GM19035 (cell line): Measurements from ENCODE around the gene TNFAIP2.
"Not testable (repeated sequence)": the region's sequence is repeated elsewhere in the genome, so short reads cannot be mapped to it uniquely, and the experiment has no call there.

Experiments used
- ATAC-seq: cut with Tn5 transposase; IDR thresholded peaks from one replicate; pipeline ENCODE4 v1.9.1; 2021; ENCODE audit not compliant: unreplicated experiment

Gene TNFAIP2

DNA sequence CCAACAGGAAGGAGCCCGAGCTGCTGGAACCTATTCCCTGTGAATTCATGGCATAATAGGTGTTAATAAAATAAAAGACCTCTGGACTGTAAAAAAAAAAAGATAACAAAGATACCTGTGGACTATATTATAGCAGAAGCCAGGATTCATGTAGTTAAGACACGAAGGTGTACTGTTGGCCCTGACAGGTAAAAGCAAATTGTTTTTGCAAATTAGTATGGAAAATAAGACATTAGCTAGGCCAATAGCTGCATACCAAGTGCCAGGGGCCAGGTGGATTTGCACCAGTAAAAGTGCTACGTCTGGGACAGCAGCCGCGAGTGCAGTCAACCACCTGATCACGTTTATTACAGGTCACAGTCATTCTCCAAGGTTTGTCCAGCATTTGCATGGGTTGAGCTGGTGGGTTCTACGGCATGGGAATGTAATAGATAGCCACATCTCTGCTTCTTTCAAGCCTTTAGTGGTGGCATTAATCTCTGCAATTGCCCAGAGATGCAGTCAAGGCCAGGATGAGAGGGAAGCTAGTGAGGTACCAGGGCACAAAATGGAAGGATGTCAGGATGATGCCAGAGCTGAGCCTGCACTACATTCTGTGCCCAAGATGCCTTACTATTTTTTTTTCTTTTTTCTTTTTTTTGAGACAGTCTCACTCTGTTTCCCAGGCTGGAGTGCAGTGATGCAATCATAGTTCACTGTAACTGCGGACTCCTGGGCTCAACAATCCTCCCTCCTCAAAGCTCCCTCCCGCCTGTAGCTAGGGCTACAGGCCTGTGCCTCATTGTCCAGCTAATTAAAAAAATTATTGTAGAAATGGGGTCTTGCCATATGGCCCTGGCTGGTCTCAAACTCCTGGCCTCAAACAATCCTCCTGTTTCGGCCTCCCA lies 26.3 kb downstream of the TNFAIP2 start:
- ATAC-seq = no peak

DNA sequence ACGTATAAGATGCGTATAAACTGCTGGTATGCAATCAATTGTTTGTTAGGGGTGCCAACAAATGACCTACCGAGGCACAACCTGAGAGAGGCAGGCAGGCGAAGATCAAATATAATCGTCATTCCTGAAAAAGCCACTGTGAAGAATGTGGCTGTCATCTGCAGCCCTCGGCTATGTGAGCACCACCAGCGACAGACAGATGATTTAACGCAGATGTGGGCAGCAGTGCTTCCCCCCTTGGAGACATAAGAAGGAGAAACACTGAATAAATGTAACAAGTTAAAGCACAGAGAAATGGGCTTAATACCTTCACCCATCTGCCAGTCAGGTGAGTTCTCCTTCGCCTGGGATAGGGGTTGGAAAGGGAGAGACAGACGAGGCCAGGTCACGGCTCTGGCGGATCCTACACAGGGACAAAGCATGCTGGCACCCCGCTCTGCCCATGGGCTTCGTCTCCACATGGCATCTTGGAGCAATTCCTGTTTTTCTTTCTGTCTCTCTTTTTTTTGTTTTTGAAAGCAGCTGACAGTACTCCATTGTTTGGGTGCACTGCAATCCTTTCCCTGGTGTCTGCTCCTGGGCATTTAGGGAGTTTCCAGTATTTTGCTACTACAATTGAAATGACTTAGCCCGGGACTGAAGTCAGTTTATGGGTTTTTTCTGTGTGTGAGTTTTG lies 28.1 kb downstream of the TNFAIP2 start:
- no peak for ATAC-seq

DNA sequence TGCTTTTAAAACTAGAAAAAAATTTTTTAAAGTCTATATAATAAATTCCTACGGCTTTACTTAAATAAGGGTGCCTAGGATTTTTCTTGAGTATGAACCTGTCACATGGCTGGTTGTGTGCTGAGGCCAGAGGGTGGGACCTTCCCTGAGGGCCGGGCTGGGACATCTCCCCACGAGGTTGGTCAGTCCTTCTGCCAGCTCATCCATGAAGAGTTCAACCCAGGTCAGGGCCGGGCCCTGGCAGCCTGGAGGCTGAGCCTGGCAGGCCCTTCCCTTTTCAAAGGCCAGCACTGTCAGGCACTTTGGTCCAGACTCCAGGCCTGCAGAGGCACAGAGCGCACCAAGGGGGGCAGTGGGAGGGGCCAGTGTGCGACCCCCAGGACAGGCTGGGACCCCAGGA lies 31.7 kb downstream of the TNFAIP2 start:
- no peak for ATAC-seq

DNA sequence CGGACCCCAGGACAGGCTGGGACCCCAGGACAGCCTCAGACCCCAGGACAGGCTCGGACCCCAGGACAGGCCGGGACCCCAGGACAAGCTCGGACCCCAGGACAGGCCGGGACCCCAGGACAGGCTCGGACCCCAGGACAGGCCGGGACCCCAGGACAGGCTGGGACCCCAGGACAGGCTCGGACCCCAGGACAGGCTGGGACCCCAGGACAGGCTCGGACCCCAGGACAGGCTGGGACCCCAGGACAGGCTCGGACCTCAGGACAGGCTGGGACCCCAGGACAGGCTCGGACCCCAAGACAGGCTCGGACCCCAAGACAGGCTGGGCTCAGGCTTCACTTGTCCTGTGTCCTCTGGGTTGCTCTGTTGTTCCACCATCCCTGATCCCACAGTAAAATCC lies 32.2 kb downstream of the TNFAIP2 start:
- ATAC-seq = not testable (repeated sequence)

DNA sequence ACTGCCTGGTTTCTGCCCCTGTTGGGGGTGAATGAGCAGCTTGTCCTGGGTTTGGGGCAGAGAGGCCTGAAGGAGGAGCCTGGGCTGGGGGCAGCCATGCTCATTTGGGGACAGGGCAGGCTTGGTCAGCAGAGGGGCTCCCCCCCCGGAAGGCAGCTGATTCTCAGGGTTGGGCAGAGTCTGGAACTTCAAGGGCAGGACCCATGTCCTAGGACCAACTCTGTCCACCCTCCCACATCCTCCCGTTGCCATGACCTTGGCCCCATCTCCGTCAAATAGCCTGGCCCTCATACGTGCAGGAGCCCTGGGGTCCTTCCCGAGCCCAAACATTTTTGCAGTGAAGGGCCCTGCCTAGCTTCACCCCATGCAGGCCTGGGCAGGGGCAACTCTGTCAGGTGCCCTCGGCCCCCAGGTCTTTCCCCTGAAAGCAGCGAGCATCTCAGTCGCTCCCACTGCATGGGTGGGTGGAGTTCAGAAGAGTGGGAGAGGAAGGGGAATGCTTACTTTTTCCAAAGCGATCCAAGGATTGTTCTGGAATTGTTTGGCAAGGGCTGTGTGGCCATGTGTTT lies 32.6 kb downstream of the TNFAIP2 start:
- ATAC-seq = no peak

DNA sequence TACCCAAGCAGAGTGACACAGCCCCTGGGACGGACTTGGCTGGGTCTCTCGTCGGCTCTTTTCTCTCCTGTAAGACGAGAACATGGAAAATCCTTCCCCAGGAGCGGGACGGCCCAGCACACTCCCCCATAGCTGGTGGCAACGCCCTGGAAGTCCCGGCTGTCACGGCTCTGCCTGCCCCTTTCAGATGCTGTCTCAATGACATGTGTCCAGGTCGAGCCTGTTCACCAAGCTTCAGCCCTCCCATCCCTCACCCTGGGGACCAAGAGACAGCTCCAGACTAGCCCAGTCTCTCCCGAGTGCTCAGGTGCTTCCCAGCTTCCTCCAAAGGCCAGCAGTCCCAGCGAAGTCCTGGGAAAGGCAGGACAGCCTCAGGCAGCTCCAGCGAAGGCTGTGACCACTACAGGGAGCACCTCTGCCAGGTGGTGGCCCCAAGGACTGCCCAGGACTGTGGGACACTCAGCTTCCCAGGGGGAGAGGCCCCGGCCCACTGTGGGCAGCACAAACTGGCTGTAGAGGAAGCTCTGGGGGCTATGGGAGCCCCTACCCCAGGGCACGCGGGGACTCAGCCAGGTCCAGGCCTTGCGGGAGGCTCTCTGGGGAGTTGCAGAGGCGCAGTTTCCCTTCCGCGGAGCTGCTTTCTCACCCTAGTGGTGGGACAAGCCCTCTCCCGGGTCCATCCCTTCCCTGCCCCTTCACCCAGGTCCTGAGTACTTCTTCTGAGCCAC lies 33.6 kb downstream of the TNFAIP2 start:
- no peak for ATAC-seq

DNA sequence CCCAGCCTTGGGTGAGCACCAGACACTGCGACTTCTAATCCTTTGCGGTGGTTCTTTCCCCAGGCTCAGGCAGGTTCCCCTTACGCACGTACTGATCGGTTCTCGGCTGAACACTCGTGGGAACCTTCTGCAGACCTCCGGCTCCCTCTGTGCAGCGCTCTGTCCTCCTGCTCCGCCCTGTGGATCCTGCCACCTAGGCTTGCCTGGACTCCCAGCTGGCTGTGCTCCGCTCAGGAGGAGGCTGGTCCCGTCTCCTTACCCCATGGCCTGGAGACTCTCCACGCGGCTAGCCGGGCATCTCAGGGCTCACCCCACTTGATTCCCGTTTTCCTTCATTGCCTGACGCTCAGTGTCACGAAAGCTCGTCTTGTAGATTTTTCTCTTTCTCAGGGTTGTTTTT lies 34.7 kb downstream of the TNFAIP2 start:
- ATAC-seq = no peak

DNA sequence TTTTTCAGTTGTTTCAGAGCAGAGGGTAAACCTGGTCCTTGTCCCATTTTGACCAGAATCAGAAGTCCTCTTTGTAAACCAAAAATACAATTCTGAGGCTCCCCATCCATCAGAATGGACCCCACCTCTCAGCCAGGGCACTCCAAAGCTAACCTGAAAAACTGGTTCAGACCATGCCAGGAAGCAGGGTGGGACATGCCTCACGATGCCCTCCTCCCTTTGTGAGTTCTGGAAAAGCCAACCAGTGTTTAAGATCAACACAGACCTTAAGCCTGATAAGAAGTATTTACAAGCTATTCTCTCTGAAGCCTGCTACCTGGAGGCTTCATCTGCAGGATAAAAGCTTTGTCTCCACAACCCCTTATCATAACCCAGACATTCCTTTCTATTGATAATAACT lies 35.4 kb downstream of the TNFAIP2 start:
- no peak for ATAC-seq

DNA sequence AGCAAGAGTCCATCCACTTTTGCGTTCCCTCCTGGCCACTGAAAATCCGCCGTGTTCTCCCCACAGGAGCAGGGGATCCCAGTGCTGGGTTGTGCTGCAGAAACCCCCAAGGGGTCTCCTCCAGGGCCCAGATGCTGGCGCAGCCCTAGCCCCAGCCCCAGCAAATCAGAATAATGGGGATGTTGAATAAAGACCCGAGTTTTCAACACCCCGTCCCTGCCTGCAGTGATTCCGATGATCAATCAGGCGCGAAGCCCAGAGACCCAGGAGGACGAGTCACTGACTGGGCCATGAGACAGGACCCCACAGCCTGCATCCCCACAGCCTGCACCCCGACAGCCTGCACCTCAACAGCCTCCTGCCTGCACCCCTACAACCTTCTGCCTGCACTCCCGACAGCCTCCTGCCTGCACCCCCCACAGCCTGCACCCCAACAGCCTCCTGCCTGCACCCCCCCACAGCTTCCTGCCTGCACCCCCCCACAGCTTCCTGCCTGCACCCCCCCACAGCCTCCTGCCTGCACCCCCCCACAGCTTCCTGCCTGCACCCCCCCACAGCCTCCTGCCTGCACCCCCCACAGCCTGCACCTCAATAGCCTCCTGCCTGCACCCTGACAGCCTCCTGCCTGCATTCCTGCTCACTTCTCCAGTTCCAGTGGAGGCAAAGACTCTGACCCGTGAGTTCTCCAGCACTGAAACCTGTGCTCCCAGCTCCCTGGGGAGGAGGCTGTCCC lies 37.2 kb downstream of the TNFAIP2 start:
- no peak for ATAC-seq

DNA sequence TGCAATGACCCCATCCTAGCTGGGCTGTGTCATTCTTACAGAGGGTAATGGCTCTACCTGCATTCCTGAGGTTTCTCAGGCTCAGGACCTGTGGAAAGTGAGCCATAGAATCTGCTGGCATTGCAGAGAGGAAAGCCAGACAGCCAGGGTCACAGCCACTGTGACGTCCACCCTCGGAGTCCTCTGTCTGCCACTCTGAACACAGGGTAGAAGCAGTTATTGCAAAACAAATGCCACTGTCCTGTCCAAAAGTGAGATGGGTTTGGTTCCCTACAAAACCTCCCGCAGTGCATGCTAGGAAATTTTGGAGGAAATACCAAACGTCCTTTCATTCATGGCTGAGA lies 37.8 kb downstream of the TNFAIP2 start:
- ATAC-seq = no peak

DNA sequence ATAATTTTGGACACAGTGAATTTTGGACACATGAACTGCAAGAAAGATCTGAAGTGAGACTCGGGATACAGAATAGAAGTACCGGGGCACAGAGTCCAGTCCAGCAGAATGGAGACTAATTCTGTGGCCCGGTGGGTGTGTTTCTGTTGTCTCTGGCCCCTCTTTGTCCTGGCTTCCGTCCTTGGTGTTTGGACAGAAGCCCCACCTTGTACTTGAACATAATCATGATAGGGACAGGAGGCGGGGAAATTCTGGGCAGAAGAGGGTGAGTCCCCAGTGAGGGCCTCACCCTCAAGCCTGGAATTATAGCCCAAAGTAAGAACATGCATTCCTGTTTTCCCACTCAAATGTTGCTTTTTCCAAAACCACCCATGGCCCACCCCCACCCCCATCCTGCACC lies 39.9 kb downstream of the TNFAIP2 start:
- ATAC-seq = no peak

DNA sequence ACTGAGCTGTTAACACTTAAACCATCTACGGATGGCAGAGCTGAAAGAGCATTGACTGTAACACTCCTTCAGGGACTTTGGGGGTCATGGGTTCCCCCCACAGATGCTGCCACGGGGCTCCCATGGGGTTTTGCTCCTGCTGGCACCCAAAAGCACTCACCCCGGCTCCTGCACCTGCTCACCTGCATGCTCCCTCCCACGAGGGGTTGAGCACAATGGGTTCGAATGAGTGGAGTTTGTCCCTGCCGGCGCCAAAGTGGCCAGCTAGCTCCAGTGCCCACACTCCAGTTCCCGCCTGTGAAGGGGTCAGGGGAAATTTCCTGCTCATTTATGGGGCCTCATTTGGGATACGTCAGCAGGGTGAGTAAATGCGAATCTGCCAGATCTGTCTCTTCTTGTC lies 40.7 kb downstream of the TNFAIP2 start:
- ATAC-seq = no peak

DNA sequence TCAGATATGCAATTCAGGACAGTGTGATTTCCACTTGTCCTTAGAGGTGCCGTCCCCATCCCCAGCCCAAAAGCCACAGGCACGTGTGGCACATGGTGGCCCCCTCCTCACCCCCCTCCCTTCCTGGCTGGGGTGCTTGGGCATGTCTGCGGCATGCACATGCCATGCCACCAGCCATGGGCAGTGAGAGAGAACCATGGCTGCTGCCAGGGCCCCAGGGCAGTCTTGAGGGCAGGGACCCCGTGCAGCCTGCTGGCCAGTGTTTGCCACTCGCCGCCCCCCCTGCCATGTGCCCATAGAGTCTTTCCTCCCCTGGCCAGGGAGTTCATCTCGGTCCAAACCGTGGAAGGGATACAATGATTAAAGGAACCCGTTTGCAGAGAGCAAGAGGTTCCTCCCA lies 41.5 kb downstream of the TNFAIP2 start:
- ATAC-seq = no peak

DNA sequence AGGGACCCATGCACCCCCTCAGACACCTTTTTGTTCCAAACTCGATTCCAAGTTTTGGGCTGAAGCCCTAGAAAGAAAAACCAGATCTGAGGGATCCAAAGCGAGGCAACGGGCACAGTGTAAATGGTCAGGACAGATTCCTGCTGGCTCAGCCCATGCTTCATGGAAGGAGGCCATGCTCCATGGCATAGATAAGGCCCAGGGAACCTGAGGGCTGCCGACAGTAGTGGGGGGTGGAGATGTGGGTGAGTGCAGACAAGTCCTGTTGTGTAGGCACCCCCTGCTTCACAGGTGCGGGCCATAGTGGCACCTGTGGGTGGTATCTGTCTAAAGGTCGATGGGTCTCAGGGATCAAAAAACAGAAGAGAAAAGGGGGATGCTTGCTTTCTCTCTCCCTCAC lies 42.1 kb downstream of the TNFAIP2 start:
- ATAC-seq = no peak

DNA sequence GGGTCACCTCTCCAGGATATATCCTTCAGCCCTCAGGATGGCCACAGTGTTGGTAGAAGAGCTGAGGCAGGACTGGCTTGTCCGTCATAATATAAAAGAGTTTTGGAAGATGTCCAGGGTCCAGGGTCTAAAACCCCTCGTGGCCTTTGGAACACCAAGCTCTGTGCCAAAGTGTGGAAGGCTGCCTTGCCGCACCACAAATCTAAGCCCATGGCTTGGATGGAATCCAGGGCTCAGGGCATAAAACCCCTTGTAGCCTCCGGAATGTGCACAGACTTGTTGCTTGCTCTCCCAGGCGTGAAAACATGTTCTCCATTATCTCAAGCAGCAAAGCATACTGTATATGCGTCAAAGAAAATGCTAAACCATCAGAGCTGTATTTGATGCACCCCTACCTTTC lies 46.7 kb downstream of the TNFAIP2 start:
- no peak for ATAC-seq

DNA sequence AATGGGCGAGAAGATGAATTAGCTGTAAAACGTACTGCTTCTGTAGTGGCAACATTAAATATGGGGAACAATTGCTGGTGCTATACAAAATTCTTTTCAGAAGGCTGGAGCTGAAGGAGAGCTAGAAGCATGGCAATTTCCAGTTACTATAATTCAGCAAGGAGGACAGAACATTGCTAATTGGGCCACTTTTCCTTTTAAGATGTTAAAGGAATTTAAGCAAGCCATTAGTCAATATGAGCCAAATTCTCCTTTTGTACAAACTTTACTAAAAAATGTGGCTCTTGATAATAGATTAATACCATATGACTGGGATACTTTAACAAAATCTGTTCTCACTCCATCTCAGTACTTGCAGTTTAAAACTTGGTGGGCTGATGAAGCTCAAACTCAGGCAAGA lies 47.9 kb downstream of the TNFAIP2 start:
- not testable (repeated sequence) for ATAC-seq

DNA sequence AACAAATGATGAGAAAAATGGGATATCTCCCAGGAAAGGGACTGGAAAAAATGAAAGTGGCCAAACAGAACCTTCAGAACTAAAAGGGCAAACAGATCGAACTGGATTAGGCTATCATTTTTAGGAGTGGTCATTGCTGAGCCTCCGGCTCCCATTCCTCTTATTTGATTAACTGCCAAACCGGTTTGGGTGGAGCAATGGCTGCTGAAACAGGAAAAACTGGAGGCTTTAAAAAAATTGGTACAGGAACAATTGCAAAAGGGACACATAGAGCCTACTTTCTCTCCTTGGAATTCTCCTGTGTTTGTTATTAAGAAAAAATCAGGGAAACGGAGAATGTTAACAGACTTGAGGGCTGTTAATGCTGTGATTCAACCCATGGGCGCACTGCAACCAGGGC lies 49.7 kb downstream of the TNFAIP2 start:
- ATAC-seq = no peak

DNA sequence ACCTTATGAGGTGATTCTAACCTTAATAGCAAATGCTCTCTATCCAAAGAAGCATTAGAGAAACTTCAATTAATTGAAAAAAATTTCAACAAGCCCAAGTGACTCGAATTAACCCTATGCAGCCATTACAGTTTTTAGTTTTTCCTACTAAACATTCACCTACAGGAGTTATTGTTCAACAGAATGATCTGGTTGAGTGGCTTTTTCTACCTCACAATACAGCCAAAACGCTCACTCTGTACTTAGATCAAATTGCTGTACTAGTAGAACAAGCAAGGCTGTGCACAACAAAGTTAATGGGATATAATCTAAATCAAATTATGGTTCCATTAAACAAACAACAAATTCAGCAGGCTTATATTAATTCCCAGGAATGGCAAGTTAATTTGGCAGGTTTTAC lies 50.6 kb downstream of the TNFAIP2 start:
- ATAC-seq = not testable (repeated sequence)

DNA sequence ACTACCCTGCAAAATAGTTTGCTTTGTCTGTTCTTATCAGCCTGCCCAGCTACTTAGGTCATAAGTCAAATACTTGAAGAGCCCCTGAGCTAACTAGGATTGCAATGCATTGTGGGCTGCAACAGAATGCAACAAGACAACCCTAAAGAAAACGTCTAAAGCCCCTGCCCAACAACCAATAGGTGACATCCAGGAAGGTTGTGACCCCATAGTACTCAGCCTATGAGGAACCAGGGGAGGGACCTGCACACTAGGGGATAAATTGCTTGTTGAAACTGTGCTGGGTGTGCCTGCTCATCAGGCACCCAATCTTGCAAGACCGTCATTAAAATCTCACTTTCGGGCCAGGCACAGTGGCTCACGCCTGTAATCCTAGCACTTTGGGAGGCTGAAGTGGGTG lies 52.9 kb downstream of the TNFAIP2 start:
- not testable (repeated sequence) for ATAC-seq

DNA sequence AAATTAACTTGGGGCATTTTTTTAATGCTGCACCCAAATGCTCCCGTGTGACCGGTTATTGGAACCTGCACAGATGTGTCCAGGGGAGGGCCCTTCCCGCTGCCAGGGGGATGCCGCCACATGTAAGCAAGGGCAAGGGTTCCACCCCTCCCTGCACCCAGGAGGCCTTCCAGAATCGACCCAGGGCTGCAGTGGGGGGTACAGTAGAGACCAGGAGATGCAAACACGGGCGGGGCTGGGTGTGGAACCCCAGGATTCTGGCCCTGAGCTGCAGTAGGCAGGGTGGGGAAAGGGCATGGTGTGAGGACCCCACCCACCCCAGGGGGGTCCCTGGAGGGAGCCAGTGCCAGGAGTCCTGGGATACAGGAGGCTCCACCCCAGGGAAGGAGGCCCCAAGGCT lies 54.1 kb downstream of the TNFAIP2 start:
- no peak for ATAC-seq

DNA sequence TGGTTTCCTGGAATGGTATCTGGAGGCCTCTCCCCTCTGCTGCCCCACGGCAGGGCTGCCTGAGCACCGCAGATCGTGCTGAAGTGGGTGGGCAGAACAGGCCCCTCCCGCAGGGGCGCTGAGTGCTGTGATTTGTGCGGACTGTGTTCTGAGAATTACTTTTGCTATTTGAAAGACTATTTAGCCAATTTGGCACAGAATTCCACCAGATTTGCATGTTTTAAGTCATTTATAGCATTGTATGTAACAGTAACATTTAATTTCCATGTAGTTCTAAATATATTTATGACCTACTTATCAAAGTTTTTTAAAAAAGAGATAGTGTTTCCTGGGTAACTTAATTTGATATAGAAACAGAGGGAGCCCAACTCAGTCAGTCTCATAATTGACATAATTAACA lies 55.3 kb downstream of the TNFAIP2 start:
- no peak for ATAC-seq
